Left lung (tissue), 10 donors: ENCODE measurements around the gene FBXW7. TPM values are rescaled to one million over a fixed set of nuclear protein-coding genes. Genes with fewer than 3 reads are reported as not detected.

Experiments used
- ATAC-seq: fragments of 200-7000 bp; cut with Tn5 transposase; one replicate; pipeline ENCODE4 v1.9.1; 2020; ENCODE audit warnings: moderate library complexity
- DNase-seq, 4 donors: peaks; one replicate each; pipeline ENCODE4 v3.0.0-alpha.2; 2013 to 2020
- H3K27ac ChIP-seq, 2 donors: fragments of 200-600 bp; sonication (generic) in 1 of 2; one replicate each; pipeline versions ENCODE4 v1.5.0 to v1.8.0; 2020 to 2021
- H3K27me3 ChIP-seq, 2 donors: fragments of 200-600 bp; sonication (generic) in 1 of 2; one replicate each; pipeline versions ENCODE4 v1.5.0 to v1.8.0; 2020 to 2021
- H3K36me3 ChIP-seq, 2 donors: fragments of 200-600 bp; sonication (generic) in 1 of 2; one replicate each; pipeline versions ENCODE4 v1.5.0 to v1.8.0; 2020 to 2021
- H3K4me1 ChIP-seq, 2 donors: fragments of 200-600 bp; one replicate each; pipeline ENCODE4 v1.8.0; 2021
- H3K4me3 ChIP-seq, 2 donors: fragments of 200-600 bp; sonication (generic) in 1 of 2; one replicate each; pipeline versions ENCODE4 v1.5.0 to v1.8.0; 2020 to 2021; ENCODE audit warnings: mild to moderate bottlenecking in 1 of 2
- H3K9me3 ChIP-seq, 2 donors: fragments of 200-600 bp; sonication (generic) in 1 of 2; one replicate each; pipeline versions ENCODE4 v1.5.0 to v1.8.0; 2020 to 2021
- CTCF ChIP-seq, 2 donors: fragments of 200-600 bp; sonication (generic) in 1 of 2; IDR thresholded peaks; one replicate each; pipeline versions ENCODE4 v1.5.0 to v1.8.0; 2021; ENCODE audit warnings: antibody characterized with exemption in 2 of 2
- intact Hi-C, 2 donors: fragments of 100-400 bp; cut with DNase I; formaldehyde crosslinking; loops; one replicate each; pipeline versions ENCODE4 v1.11.2 to v1.14.2; 2022
- polyA plus RNA-seq, 6 donors: library from polyadenylated mRNA; unstranded; fragments of 120-200 nt; gene quantifications; one replicate each; pipeline ENCODE4 v1.2.1, GENCODE V29; 2013; ENCODE audit not compliant: insufficient read length in 6 of 6
- total RNA-seq, 2 donors: library from RNA; stranded (reverse); fragmentation: NEBNext Ultra II Directional; extraction: Animal tissue kit (Norgen Biotek cat#: 25700); gene quantifications; one replicate each; pipeline ENCODE4 v1.2.1, GENCODE V29; 2021
- donor health status: DM: no; HTN: yes; CAD: no.
- donor health status: DM: no; HTN: no; CAD: no.

Gene FBXW7
- total and polyA plus RNA-seq, 8 donors = 29.0 to 39.7 (median 34.7) TPM

GRCh38 chr4:152540293-152540674 is 4.4 kb upstream of the FBXW7 start:
- no peak for ATAC-seq
- TF ChIP-seq CTCF (IDR thresholded peaks at IDR 0.05) = no peak
- intact Hi-C loops = no loop called here

GRCh38 chr4:152539556-152540292 is 3.8 kb upstream of the FBXW7 start:
- no peak for TF ChIP-seq CTCF (IDR thresholded peaks at IDR 0.05)
- DNase-seq = no peak
- H3K27ac ChIP-seq = no peak overlapping the region
- no peak for ATAC-seq
- H3K36me3 ChIP-seq = peaks cover 0 to 13% of the 10 kb centered on the region in 2 donors
- peaks cover 8 to 21% of the 10 kb centered on the region in 2 donors for H3K4me1 ChIP-seq
- H3K9me3 ChIP-seq = no peaks in the 10 kb centered on the region
- intact Hi-C loops = no loop called here
- H3K4me3 ChIP-seq = no peak overlapping the region
- no peaks in the 10 kb centered on the region for H3K27me3 ChIP-seq

More at GRCh38 chr4:152540293-152540674, 4.4 kb upstream of the FBXW7 start:
- Histone ChIP-seq H3K4me3 (no peak overlapping the region), H3K36me3 (peaks cover 0 to 13% of the 10 kb centered on the region in 2 donors), H3K27me3 (no peaks in the 10 kb centered on the region), H3K27ac (no peak overlapping the region), H3K4me1 (peaks cover 8 to 21% of the 10 kb centered on the region in 2 donors), H3K9me3 (no peaks in the 10 kb centered on the region)
- DNase-seq = no peak

- ATAC-seq = no peak
- H3K36me3 ChIP-seq = peaks cover 0 to 13% of the 10 kb centered on the region in 2 donors
- H3K4me3 ChIP-seq = no peak overlapping the region
- DNase-seq = no peak
- intact Hi-C loops = no loop called here
- peaks cover 15 to 37% of the 10 kb centered on the region in 2 donors for H3K4me1 ChIP-seq
- no peak overlapping the region for H3K27ac ChIP-seq
- TF ChIP-seq CTCF (IDR thresholded peaks at IDR 0.05) = no peak
- no peaks in the 10 kb centered on the region for H3K27me3 ChIP-seq
- H3K9me3 ChIP-seq = no peaks in the 10 kb centered on the region
Measured at GRCh38 chr4:152537881-152538280, 2.0 kb upstream of the FBXW7 start.

- Histone ChIP-seq H3K9me3 (no peaks in the 10 kb centered on the region), H3K4me1 (peaks cover 15 to 49% of the 10 kb centered on the region in 2 donors), H3K36me3 (peaks cover 0 to 13% of the 10 kb centered on the region in 2 donors), H3K27ac (peak overlapping the region; percentile 83 to 98), H3K27me3 (no peaks in the 10 kb centered on the region), H3K4me3 (peak overlapping the region; percentile 97 to 99)
- no peak for TF ChIP-seq CTCF (IDR thresholded peaks at IDR 0.05)
- ATAC-seq (peak; percentile 47), DNase-seq (peak in 1 of 4 donors; percentile 41)
- intact Hi-C loops = no loop called here
Measured at GRCh38 chr4:152536545-152537182, 772 bp upstream of the FBXW7 start.

GRCh38 chr4:152535360-152535902 is 461 bp downstream of the FBXW7 start:
- DNase-seq = peak in 3 of 4 donors; percentile 3 to 84 (median 37)
- intact Hi-C loops = no loop called here

More at GRCh38 chr4:152535360-152535902, 461 bp downstream of the FBXW7 start:
- Histone ChIP-seq H3K9me3 (no peaks in the 10 kb centered on the region), H3K4me1 (peaks cover 15 to 53% of the 10 kb centered on the region in 2 donors), H3K27me3 (no peaks in the 10 kb centered on the region), H3K27ac (peak overlapping the region; percentile 83 to 98), H3K4me3 (peak overlapping the region; percentile 97 to 99), H3K36me3 (peaks cover 0 to 13% of the 10 kb centered on the region in 2 donors)
- peak; percentile 8 for ATAC-seq
- no peak for TF ChIP-seq CTCF (IDR thresholded peaks at IDR 0.05)
